ENCODE results near the gene NRSN2. TPM values are rescaled to one million over a fixed set of nuclear protein-coding genes. Genes with fewer than 3 reads are reported as not detected.

The NRSN2 gene
- total and polyA plus RNA-seq, 2 of the 4 experiments (the other 2 are of a cell fraction), result 9.9 to 101 TPM

- peaks cover 0 to 3% of the 10 kb centered on the region in 2 experiments; a peak in 1 of 4 replicates for H3K79me1 ChIP-seq (ENCODE audit: low read depth in 1 of 2, low read length in 2 of 2)
- no peak overlapping the region for H2BK120ac ChIP-seq (ENCODE audit: low read depth, low read length)
- BruUV-seq (replicated peaks), result no TSS peak
These were observed 12.1 kb downstream of the NRSN2 start for GRCh38 chr20:358891-359555.

More at GRCh38 chr20:358891-359555, 12.1 kb downstream of the NRSN2 start:
- Histone ChIP-seq H4K20me1 (ENCODE audit: insufficient read depth, low read length) (no peaks in the 10 kb centered on the region), H3K9me3 (ENCODE audit: control insufficient read depth, insufficient read depth, low read length) (no peaks in the 10 kb centered on the region), H3K4me3 (ENCODE audit: insufficient read depth, low read depth, low read length) (no peak overlapping the region), H3K9me1 (ENCODE audit: insufficient read depth, low read length) (peaks cover 14% of the 10 kb centered on the region), H3K14ac (replicated peaks; ENCODE audit: low read depth, low read length) (no peak overlapping the region), H4K91ac (ENCODE audit: insufficient read depth, low read depth, low read length) (peak overlapping the region; percentile 27; the same call in 1 of the 2 replicates), H3K36me3 (ENCODE audit: control insufficient read depth, insufficient read depth, low read length) (no peaks in the 10 kb centered on the region), H3K4me2 (ENCODE audit: low read depth, low read length) (no peak overlapping the region), H2AK9ac (replicated peaks; ENCODE audit: low read depth, low read length, poor library complexity) (no peak overlapping the region), H3K56ac (ENCODE audit: extremely low read depth, insufficient read depth, low read length) (no peak overlapping the region), H2AFZ (replicated peaks; ENCODE audit: low read length, poor library complexity) (no peak overlapping the region), H2BK20ac (ENCODE audit: low read depth, low read length) (peak overlapping the region; percentile 38; the same call in 1 of the 2 replicates), H3K23ac (ENCODE audit: low read depth, low read length) (no peak overlapping the region), H4K8ac (ENCODE audit: low read depth in 2 of 2, low read length in 2 of 2) (no peak overlapping the region), H4K5ac (ENCODE audit: low read depth, low read length) (no peak overlapping the region), H3K4ac (ENCODE audit: low read depth, low read length) (peak overlapping the region; percentile 31; the same call in 1 of the 2 replicates), H2BK5ac (ENCODE audit: low read depth, low read length, poor library complexity, severe bottlenecking) (no peak overlapping the region), H2BK15ac (ENCODE audit: low read depth, low read length) (0 out of 3 replicates have a peak overlapping the region, but pooled peaks have one; percentile 59), H3K4me1 (ENCODE audit: control insufficient read depth, insufficient read depth, low read length) (peaks cover 24% of the 10 kb centered on the region), H3K27me3 (ENCODE audit: control insufficient read depth, insufficient read depth, low read length) (no peaks in the 10 kb centered on the region), H3K18ac (ENCODE audit: low read depth, low read length) (no peak overlapping the region), H2AK5ac (ENCODE audit: low read depth, low read length) (peak overlapping the region; percentile 78; the same call in 1 of the 2 replicates), H3K9ac (ENCODE audit: low read depth, low read length) (no peak overlapping the region), H3K27ac (ENCODE audit: insufficient read depth, low read length) (no peak overlapping the region)
- dilution Hi-C loops (cut with HindIII; ENCODE audit: low sequenced_read_pairs, unreplicated experiment), result no loop called here
- ATAC-seq (ENCODE audit: low read depth), result no peak
- no CpG with 5 or more reads among the region's 4 CpGs for WGBS, 2 experiments (ENCODE audit: extremely low coverage in 2 of 2, insufficient read length in 1 of 2)
- TF ChIP-seq NFE2L2 (IDR thresholded peaks at IDR 0.05; ENCODE audit: low read depth, low read length) (no peak), RCOR1 (IDR thresholded peaks at IDR 0.05; ENCODE audit: insufficient replicate concordance, low read length) (no peak), FOS (IDR thresholded peaks at IDR 0.05; ENCODE audit: low read depth, low read length) (no peak), USF2 (IDR thresholded peaks at IDR 0.05; ENCODE audit: low read depth, low read length) (no peak), MAZ (IDR thresholded peaks at IDR 0.05; ENCODE audit: borderline replicate concordance, low read depth, low read length) (no peak), BHLHE40 (IDR thresholded peaks at IDR 0.05; ENCODE audit: low read depth, low read length) (no peak), MAFK (IDR thresholded peaks at IDR 0.05; ENCODE audit: low read depth, low read length) (no peak), MXI1 (IDR thresholded peaks at IDR 0.05; ENCODE audit: borderline replicate concordance, low read depth, low read length) (no peak), CHD1 (IDR thresholded peaks at IDR 0.05; ENCODE audit: low read depth, low read length) (no peak), CEBPB (IDR thresholded peaks at IDR 0.05; ENCODE audit: low read depth, low read length) (no peak), POLR2A (IDR thresholded peaks at IDR 0.05; ENCODE audit: low read depth, low read length) (no peak), RFX5 (IDR thresholded peaks at IDR 0.05; ENCODE audit: low read depth, low read length) (no peak), RAD21 (IDR thresholded peaks at IDR 0.05; ENCODE audit: low read length) (no peak)
- TF ChIP-seq, protein P1, sequence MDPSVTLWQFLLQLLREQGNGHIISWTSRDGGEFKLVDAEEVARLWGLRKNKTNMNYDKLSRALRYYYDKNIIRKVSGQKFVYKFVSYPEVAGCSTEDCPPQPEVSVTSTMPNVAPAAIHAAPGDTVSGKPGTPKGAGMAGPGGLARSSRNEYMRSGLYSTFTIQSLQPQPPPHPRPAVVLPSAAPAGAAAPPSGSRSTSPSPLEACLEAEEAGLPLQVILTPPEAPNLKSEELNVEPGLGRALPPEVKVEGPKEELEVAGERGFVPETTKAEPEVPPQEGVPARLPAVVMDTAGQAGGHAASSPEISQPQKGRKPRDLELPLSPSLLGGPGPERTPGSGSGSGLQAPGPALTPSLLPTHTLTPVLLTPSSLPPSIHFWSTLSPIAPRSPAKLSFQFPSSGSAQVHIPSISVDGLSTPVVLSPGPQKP (IDR thresholded peaks at IDR 0.05; ENCODE audit: borderline replicate concordance, low read depth, low read length), result no peak
- intact Hi-C loops (cut with micrococcal nuclease), result no loop called here
- in situ Hi-C loops (cut with MboI; ENCODE audit: low sequenced_read_pairs), result loop anchor here (10.0 kb wide), 2 partner anchors 296 to 376 kb away; partner anchors contain the start of gene SRXN1
- POLR2A ChIA-PET (ENCODE audit: unreplicated experiment), result no interaction called here
- CTCF ChIA-PET, result no interaction called here
- DNase-seq, result no peak

Data from IMR-90 (cell line).